IPS-18c (cell line): ENCODE data around the gene RRAD.
"Not testable (repeated sequence)": the region's sequence is repeated elsewhere in the genome, so short reads cannot be mapped to it uniquely, and the experiment has no call there.

Source experiments
- H3K4me3 ChIP-seq: 2 replicates; pipeline ENCODE4 v1.7.0; 2013; ENCODE audit warnings: low read depth, mild to moderate bottlenecking, low read length, moderate library complexity; ENCODE audit not compliant: insufficient read depth
- H3K9me3 ChIP-seq: one replicate; pipeline ENCODE4 v1.6.1; 2013; ENCODE audit warnings: mild to moderate bottlenecking, low read length, moderate library complexity; ENCODE audit not compliant: control insufficient read depth, insufficient read depth

RRAD gene

GRCh38 chr16:66940236-66940635 is 14.9 kb upstream of the RRAD start:
- Histone ChIP-seq H3K9me3 (no peaks in the 10 kb centered on the region), H3K4me3 (no peak overlapping the region)

GRCh38 chr16:66939366-66939765 is 14.0 kb upstream of the RRAD start:
- Histone ChIP-seq H3K9me3 (no peaks in the 10 kb centered on the region), H3K4me3 (no peak overlapping the region)

GRCh38 chr16:66937725-66938337 is 12.5 kb upstream of the RRAD start:
- Histone ChIP-seq H3K4me3 (no peak overlapping the region), H3K9me3 (no peaks in the 10 kb centered on the region)

GRCh38 chr16:66936889-66937554 is 11.7 kb upstream of the RRAD start:
- H3K9me3 ChIP-seq: no peaks in the 10 kb centered on the region

GRCh38 chr16:66936462-66936861 is 11.1 kb upstream of the RRAD start:
- Histone ChIP-seq H3K4me3 (no peak overlapping the region), H3K9me3 (no peaks in the 10 kb centered on the region)

More at GRCh38 chr16:66936889-66937554, 11.7 kb upstream of the RRAD start:
- H3K4me3 ChIP-seq: no peak overlapping the region

- H3K9me3 ChIP-seq: no peaks in the 10 kb centered on the region
- H3K4me3 ChIP-seq: peak within 1 kb of the TSS; percentile 89
Observed at GRCh38 chr16:66935314-66936011, 10.1 kb upstream of the RRAD start, which contains the start of gene CES2. TSS of gene CES2 (plus strand) at chr16:66935516. CDS start at chr16:66935636, 120 bp downstream.

- H3K4me3 ChIP-seq: peak overlapping the region; percentile 89
- H3K9me3 ChIP-seq: not testable (repeated sequence)
Observed at GRCh38 chr16:66934839-66935313, 9.5 kb upstream of the RRAD start.

GRCh38 chr16:66934138-66934838 is 9.0 kb upstream of the RRAD start, which contains the start of gene CIAO2B:
TSS of gene CIAO2B (minus strand) at chr16:66934402. CDS start at chr16:66934364, 38 bp downstream.
- Histone ChIP-seq H3K4me3 (peak within 1 kb of the TSS; percentile 89), H3K9me3 (no peaks in the 10 kb centered on the region)

- H3K9me3 ChIP-seq: no peaks in the 10 kb centered on the region
- peak overlapping the region; percentile 89 for H3K4me3 ChIP-seq
Observed at GRCh38 chr16:66933776-66934137, 8.4 kb upstream of the RRAD start.

GRCh38 chr16:66932076-66932475 is 6.7 kb upstream of the RRAD start:
- H3K9me3 ChIP-seq: no peaks in the 10 kb centered on the region
- H3K4me3 ChIP-seq: no peak overlapping the region

GRCh38 chr16:66931665-66932064 is 6.3 kb upstream of the RRAD start:
- Histone ChIP-seq H3K4me3 (no peak overlapping the region), H3K9me3 (no peaks in the 10 kb centered on the region)

- H3K9me3 ChIP-seq: no peaks in the 10 kb centered on the region
- H3K4me3 ChIP-seq: no peak overlapping the region
Observed at GRCh38 chr16:66930189-66930588, 4.9 kb upstream of the RRAD start.

- Histone ChIP-seq H3K4me3 (no peak overlapping the region), H3K9me3 (no peaks in the 10 kb centered on the region)
Observed at GRCh38 chr16:66928702-66929388, 3.5 kb upstream of the RRAD start.

GRCh38 chr16:66927918-66928649 is 2.7 kb upstream of the RRAD start:
- no peak overlapping the region for H3K4me3 ChIP-seq
- H3K9me3 ChIP-seq: no peaks in the 10 kb centered on the region

GRCh38 chr16:66926961-66927436 is 1.7 kb upstream of the RRAD start:
- Histone ChIP-seq H3K9me3 (no peaks in the 10 kb centered on the region), H3K4me3 (no peak overlapping the region)

GRCh38 chr16:66926171-66926947 is 1.0 kb upstream of the RRAD start:
- no peaks in the 10 kb centered on the region for H3K9me3 ChIP-seq

More at GRCh38 chr16:66926171-66926947, 1.0 kb upstream of the RRAD start:
- H3K4me3 ChIP-seq: no peak overlapping the region
